GM19455 (cell line): Measurements from ENCODE around the gene CBLL1.
A peak's percentile ranks its signal among the peaks of the same experiment; 100 is the strongest.

Experiments used
- ATAC-seq: cut with Tn5 transposase; IDR thresholded peaks from one replicate; pipeline ENCODE4 v1.9.1; 2021; ENCODE audit not compliant: unreplicated experiment

CBLL1 gene, protein sequence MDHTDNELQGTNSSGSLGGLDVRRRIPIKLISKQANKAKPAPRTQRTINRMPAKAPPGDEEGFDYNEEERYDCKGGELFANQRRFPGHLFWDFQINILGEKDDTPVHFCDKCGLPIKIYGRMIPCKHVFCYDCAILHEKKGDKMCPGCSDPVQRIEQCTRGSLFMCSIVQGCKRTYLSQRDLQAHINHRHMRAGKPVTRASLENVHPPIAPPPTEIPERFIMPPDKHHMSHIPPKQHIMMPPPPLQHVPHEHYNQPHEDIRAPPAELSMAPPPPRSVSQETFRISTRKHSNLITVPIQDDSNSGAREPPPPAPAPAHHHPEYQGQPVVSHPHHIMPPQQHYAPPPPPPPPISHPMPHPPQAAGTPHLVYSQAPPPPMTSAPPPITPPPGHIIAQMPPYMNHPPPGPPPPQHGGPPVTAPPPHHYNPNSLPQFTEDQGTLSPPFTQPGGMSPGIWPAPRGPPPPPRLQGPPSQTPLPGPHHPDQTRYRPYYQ

DNA sequence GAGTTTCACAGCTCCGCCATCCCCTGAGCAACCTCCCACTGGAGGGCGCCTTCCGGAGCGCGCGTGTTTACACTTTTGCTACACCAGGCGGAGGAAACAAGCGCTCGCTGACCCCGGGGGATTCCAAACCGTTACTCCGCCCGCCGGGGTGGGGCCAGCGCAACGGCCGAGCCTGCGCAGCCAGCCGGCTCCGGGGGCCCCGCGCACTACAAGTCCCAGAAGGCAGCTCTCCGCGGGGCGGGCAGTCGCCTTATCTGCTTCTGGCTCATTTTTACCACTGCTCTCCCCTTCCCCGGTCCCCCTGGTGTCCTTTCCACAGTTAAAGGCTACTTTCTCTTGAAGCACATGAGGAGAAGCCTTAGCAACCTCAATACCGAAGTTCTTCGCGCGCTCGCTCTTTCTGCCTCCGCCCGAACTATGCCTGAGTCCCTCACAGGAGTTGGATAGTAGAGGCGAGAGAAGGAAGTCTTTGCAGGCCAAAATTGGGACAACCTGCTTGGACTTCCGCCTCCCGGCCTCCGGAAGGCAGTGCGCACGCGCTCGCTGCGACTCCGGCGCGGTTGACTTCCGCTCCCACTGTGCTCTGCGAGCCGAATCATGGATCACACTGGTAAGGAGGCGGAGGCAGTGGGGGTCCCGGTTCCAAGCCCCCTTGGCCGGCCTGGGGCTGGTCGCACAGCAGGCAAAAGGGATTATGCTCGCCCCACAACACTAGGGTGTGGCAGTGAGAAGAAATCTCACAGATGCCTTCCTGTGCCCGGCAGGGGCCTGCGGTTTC is at the start of gene CBLL1:
CBLL1 (plus strand) TSS at position 576 of the 778 bp plus-strand sequence; CDS start at position 598, 22 bp downstream.
- ATAC-seq: peak; percentile 88

DNA sequence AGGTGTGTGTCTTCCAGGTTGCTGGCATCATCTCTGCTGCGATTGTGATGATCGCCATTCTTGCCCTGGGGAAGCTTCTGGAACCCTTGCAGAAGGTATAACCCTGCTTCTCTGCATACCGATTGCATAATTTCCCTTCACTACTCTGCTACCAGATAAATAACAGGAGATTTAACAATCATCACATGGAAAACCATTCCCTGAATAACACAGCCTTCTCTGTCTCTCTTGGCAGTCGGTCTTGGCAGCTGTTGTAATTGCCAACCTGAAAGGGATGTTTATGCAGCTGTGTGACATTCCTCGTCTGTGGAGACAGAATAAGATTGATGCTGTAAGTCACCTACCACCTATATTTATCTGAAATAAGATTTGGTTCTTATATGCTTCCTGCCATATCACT is 49.6 kb upstream of the CBLL1 start:
- no peak for ATAC-seq

DNA sequence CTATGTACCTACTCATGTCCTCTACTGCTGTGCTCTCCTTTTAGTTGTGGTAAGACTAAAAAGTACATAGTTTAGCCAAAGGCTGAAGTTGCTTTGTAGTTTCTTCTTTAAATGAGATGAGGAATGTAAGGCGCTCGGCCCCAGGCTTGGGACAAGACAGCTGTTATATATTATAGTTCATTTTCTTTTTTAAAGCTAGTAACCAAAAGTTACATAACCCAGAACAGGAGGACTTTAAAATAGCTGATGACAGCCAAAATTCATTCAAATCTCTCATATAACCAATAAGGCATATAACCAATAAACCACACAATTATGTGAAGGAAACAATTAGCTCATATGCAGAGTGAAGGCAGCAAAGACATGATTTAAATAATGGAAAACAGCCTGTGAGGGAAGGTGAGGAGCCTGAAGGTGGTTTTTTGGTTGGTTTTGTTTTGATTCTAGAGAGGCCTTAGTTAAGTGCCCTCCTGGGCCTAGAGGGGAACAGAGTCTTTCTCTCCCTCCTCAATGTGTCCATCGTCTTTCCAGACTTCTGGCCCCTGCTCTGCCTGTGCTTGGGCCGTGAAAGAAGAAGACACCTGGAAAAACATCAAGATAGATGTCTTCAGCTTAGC is 47.5 kb upstream of the CBLL1 start:
- ATAC-seq: no peak

DNA sequence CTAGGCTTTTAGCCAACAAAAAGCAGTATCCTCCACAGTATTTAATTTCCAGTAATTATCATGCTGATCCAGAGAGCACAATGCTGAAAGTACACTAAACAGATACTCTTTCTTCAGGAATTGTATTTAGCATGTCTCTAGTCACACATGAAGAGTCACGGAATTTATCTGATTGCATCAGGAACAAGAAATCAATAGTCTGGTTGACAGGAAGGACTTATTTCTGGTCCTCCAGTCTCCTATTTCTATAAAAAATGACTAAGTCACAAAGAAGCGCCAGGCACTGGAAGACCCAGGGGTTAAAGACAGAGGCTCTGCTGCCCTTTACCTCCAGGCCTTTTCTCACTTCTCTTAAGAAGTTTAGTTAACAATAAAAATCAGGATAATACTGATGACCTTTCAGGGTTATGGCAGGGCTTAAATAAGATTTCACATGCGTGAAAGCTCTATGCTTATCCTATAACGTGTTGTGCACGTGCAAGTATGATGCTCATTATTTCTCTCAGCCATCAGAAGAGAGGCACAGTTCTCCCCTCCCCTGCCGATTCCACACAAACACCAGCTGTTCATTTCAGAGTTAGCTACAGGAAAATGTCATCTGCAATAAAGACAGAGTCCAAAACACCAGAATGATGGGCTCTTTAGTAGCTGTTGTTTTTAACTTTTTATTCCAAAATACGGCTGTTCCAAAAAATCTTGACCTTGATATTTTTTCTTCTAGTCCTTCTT is 46.5 kb upstream of the CBLL1 start:
- no peak for ATAC-seq

DNA sequence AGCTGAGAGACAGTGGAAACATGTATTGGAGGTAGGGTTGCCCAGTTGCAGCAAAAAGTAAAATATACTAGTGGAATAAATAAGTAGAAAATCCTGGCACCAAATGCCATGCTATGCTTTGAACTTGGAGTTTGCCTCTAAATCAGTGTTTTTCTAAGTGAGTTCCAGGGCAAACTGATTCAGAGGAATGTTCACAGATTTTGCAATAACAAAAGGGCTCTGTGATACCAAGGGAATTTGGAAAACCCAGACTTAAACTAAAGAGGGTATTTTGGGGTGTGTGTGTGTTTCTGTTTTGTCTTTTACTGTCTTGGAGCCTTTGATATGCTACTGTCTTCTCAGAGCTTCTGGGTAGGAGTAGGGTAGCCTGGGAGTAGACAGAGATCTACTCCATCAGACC is 43.4 kb upstream of the CBLL1 start:
- ATAC-seq: no peak

DNA sequence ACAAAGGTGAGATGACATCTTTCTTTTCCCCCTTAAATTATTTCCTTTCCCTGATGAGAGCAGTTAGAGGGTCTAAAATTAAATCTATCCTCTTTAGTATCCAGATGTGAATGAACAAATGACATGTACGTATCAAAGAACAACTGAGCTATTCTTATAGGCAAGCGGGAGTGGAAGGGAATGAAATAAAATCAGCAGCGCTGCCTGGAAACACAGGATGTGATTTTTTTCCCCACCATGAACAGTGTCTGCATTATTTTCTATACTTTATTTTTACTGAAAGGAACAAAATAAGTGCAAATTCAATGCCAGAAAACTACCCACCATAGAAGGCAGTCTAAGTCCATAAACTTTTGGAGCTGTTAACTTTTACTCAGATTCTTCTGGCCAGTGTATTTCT is 42.8 kb upstream of the CBLL1 start:
- ATAC-seq: no peak

DNA sequence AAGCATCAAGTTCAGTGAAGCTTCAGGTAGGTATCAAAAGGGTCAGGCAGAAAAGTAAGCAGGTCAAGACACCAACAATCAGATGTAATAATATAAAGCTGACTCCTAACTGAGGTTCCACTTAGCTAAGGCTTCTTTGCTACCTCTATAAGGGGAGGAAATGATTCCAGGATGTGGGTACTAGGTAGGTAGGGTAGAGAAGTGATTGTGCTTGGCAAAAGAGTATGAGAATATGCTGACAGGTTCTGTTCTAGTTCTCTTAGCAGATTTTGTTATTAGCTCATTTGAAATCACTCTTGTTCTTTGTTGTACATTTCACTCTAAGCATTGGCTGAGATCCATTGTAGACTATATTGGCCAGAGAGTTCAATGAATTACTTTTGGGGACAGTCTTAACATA is 40.7 kb upstream of the CBLL1 start:
- ATAC-seq: no peak

DNA sequence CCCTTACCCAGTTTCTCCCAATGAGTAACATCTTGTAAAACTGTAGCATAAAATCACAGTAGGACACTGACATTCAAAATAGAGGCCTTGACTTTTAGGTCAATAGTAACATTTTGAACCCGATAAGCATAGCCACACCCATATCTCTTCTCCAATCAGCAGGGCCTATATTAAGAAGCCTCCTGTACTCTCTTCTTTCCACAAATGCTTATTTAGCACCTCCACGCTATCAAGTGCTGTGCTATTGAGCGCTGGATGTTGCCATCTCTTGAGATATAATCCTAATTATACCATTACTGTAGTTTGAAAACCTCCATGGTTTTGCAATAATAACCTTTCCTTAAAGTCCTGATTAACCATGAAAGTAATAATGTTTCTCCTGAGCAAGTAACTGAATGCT is 40.1 kb upstream of the CBLL1 start:
- no peak for ATAC-seq

DNA sequence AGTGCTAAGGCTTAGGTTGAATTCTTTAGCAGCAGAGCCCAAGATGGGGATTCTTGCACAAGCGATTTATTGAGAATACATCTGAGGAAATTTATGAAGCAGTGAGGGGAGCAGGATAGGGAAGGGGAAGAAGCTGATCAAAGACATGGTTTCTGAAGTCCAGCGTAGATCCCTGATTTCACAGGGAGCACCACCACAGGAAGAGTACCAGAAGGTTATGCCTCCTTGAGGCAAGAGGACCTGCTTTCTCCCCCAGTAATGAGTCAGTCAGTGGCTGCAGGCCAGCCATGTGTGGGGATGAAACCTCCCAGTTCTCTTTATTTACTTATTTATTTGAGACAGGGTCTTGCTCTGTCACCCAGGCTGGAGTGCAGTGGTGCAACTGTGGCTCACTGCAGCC is 35.0 kb upstream of the CBLL1 start:
- no peak for ATAC-seq

DNA sequence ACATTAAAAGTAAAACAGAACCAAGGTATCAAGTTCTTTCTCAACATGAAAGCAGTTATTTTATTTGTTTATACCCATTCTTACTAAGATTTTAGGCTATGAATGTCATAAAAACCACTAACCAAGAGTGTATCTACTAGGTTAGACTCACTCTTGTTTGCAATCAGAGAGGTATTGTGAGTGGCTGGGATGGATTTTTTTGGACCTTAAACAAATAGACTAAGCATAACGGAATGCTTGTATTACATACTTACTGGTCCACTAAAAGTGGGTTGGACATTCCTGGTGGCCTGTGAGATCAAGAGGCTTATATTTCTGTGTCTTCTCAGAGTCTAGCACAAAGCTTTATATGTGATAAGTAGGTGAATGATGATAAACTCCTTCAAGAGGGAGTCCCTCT is 32.6 kb upstream of the CBLL1 start:
- ATAC-seq: no peak

DNA sequence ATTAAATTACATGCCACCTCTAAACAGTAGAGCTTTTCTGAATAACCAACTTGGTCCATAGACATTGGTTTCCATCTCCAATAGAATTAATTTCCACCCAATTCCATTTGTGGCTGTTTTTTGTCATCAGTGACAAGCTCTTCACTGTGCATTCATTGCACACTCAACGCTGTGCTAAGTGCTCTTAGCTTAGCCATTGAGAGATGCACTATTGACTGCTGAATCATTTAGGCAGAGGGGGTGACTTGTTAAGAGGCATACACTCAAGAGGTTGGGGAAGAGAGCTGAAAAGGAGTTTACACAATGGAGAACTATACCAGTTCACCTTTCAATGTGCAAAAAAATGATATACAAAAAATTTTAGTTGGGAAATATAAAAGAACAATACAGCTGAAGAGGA is 31.9 kb upstream of the CBLL1 start:
- no peak for ATAC-seq

DNA sequence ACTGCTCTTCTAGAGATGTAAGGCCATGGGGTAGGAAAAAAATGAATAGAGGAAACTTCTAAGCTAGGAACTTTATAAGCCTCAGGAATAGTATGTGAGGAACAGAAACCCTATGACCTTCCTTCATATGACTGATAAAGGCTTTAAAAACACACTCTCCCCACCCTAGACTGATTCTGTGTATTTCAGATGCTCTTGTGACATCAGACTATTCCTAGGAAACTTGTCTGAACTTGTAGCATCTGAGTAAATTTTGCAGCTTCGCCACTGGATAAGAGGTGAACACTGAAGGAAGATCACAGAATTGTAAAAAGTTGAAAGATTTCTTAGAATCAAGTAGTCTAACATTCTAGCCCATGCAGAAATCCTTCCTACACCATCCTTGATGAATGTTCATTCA is 31.0 kb upstream of the CBLL1 start:
- no peak for ATAC-seq

DNA sequence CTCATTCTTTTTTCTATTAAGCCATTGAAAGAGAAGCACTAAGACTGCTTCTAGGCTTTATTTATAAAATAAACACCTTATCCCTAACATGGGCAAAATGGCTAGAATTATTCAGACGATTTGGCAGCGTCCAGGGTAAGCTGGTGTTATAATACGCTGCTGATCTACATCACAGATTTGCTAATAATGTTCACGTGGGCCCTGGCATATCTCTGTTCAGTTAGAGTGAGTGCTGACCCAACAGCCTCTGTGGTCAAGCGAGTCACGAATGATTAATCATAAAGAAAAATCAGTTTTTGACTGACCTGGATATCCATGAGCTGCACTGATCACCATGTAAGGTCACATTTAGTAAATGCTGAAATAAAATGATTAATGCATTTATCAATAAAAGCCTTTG is 28.4 kb upstream of the CBLL1 start:
- no peak for ATAC-seq

DNA sequence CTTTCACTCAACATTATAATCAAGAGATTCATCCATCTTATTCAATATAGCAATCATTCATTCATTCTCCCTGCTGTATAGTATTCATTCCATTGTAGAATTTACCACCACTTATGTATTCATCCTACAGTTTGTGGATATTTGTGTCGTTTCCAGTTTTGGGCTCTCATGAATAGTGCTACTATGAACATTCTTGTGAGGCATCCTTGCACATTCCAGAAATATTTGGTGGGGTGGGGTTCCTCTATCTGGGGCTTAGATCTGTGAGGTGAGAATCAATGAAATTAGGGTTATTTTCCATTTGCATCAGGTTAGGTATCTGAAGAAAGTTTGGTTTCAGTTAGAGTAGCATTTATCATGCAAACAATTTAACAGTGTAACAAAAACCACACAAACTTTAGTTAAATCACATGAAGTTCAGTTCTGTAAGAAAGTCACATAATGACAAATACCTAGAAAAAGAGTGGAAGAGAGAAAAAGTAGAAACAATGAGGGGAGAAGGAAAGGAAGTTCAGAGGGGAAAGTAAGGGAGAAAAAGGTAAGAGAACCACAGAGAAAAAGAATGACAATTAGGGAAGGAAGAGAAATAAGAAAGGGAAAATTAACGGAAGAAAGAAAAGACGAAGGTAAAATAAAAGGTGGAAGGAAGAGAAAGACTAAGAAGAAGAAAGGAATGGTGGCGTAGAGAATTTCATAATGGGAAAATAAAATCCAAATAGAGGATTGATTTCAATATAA is 25.3 kb upstream of the CBLL1 start:
- no peak for ATAC-seq

DNA sequence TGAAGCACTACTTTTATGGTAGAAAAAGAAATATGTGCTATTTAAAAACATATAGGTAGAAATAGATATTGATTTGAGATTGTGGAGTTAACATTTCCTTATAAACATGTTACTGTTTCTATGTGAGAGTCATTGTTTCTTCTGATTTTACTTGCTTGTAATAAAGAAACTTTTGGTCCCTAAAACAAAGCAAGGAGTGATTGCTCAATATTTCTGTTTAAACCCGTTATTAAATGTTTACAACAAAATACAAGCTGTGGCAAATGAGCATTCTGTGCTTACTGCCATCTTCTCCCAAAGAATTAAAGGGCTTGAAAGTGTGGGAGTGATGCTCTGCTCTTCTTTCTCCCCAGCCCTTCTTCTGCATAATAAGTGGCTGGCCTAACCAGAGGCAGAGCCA is 22.7 kb upstream of the CBLL1 start:
- ATAC-seq: no peak

DNA sequence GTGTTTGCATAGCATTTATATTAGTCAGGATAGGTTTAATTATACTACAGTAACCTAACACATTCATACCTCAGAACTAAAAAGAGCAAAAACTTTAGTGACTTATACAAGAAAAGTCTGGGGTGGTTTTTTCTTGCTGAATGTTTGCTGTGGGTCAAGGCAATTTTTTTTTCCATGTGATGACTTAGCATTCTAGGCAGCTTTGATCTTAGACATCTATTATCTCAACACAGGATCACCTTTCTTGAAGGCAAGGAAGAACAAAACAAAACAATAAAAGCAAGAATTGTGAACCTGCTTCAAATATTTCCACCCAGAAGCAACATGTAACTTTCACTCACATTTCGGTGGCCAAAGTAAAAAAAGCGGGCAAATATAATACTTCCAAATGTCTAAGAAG is 20.7 kb upstream of the CBLL1 start:
- no peak for ATAC-seq

DNA sequence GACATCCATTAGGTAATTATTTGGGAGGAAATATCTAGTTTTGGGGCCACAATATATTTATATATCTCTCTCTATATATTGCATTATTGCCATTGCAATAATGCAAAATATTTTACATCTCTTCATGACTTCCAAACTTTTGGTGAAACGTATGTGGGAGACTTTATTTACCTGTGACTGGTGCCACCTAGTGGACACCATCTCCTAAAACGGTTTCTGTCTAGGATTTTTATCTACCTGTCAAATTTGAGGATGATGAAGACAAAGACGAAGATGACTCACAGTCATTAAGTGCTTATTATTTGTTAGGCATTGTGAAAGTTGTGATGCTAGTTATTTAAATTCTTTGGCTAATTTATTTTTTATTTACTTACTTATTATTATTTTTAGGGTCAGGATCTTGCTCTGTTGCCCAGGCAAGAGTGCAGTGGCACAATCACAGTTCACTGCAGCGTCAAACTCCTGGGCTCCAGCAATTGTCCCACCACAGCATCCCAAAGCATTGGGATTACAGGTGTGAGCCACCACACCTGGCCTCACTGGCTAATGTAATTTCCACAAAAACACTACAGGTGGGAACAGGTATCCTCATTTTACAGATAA is 18.7 kb upstream of the CBLL1 start:
- ATAC-seq: no peak

DNA sequence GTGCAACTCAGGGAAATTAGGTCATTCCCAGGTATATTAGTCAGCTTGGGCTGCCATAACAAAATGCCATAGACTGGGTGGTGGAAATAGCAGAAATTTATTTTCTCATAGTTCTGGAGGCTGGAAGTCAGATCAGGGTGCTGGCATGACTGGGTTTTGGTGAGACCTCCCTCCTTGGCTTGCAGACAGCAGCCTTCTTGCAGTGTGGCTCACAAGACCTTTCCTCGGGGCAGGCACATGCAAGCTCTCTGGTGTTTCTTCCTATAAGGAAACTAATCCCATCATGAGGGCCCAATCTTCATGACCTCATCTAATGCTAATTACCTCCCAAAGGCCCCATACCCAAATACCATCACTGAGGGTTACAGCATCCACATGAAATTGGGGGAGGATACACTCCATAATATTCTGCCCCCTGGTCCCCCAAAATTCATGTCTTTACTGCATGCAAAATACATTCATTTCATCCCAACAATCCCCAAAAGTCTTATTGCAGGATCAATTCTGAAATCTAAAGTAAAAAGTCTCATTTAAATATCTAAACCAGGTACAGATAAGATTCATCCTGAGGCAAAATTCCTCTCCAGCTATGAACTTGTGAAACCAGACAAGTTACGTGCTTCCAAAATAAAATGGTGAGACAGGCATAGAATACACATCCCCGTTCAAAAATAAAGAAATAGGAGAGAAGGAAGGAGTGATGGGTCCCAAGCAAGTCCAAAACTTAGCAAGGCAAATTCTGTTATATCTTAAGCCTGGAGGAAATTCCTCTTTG is 17.4 kb upstream of the CBLL1 start:
- ATAC-seq: no peak

DNA sequence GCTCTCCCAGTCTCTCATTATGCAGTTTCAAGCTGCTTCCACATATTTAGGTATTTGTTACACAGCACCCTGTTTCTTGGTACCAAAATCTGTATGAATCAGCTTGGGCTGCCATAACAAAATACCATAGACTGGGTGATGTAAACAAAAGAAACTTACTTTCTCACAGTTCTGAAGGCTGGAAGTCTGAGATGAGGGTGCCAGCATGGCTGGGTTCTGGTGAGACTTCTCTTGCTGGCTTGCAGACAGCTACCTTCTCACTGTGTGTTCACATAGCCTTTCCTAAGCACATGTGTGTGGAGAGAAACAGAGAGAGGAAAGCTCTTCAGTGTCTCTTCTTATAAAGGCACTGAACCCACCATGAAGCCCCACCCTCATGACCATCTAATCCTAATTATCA is 15.7 kb upstream of the CBLL1 start:
- ATAC-seq: no peak
